Natural killer cell treated with Interleukin-12 subunit alpha and Interleukin-12 subunit beta and Interleukin-15 and Interleukin-18, amount 100 ng/mL, for 72 hours (primary cell): ENCODE data around the gene POLN. TPM values are rescaled to one million over a fixed set of nuclear protein-coding genes. Genes with fewer than 3 reads are reported as not detected.
"Not testable (repeated sequence)": the region's sequence is repeated elsewhere in the genome, so short reads cannot be mapped to it uniquely, and the experiment has no call there.

Experiments
- ATAC-seq, 2 donors: fragments of 150-1000 bp; cut with Tn5 transposase in 1 of 2; sonication (Bioruptor Pico), chemical (Tn5 transposase) in 1 of 2; 2 replicates each; pipeline ENCODE4 v1.10.0; 2021
- DNase-seq: peaks from one replicate; pipeline ENCODE4 v3.0.0; 2022; ENCODE audit warnings: low spot score
- H3K27ac Mint-ChIP-seq, 2 donors: 1 replicate in 1 of 2; 2 replicates in 1 of 2; pipeline ENCODE4 v1.8.0; 2022; ENCODE audit warnings: mixed read lengths in 2 of 2, mild to moderate bottlenecking in 1 of 2, moderate library complexity in 1 of 2
- H3K27me3 Mint-ChIP-seq, 2 donors: 1 replicate in 1 of 2; 2 replicates in 1 of 2; pipeline ENCODE4 v1.8.0; 2022; ENCODE audit warnings: mixed read lengths in 2 of 2
- H3K36me3 Mint-ChIP-seq: one replicate; pipeline ENCODE4 v1.8.0; 2022; ENCODE audit warnings: mixed read lengths
- H3K4me1 Mint-ChIP-seq, 2 donors: 1 replicate in 1 of 2; 2 replicates in 1 of 2; pipeline ENCODE4 v1.8.0; 2022; ENCODE audit warnings: low read depth in 2 of 2, mixed read lengths in 2 of 2, mild to moderate bottlenecking in 1 of 2
- H3K4me3 Mint-ChIP-seq: one replicate; pipeline ENCODE4 v1.8.0; 2022; ENCODE audit warnings: mixed read lengths
- H3K9me3 Mint-ChIP-seq: 2 replicates; pipeline ENCODE4 v1.8.0; 2022; ENCODE audit warnings: mixed read lengths
- total RNA-seq, 2 donors: library from RNA; stranded (reverse); gene quantifications; one replicate each; pipeline ENCODE4 v1.2.3, GENCODE V29; 2022

Gene POLN
- total RNA-seq, 2 donors from 2014 or later = 3.8 to 6.1 TPM

DNA sequence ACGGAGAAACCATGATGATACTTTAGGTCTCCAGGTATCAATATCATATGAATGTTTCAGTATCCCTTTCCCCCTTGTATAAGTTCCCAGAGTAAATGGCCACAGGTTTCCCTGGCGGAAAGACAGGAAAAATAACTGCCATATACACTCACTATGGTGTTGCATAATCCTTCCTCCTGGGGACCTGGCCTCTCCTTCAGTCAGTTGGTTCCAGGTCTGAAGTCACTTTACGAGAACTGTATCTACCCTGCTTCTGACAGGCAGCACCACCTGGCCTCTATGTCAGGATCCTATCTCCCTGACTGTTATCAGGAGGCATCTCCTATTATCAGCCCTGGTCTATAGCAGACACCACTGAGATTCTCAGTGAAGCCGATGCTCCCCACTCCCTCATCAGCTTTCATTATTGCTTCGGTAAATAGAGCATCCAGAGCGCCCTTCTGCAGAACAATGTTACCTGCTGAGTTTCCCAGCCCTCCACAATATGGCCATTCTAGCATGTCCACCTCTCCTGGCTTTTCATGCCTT is 22.6 kb downstream of the POLN start:
- no peak for ATAC-seq
- peaks cover 0 to 5% of the 10 kb centered on the region in 2 donors for H3K4me1 Mint-ChIP-seq
- no peaks in the 10 kb centered on the region for H3K9me3 Mint-ChIP-seq
- peaks cover 0 to 3% of the 10 kb centered on the region in 2 donors for H3K27me3 Mint-ChIP-seq
- no peak for DNase-seq
- H3K27ac Mint-ChIP-seq = no peak overlapping the region
- no peaks in the 10 kb centered on the region for H3K36me3 Mint-ChIP-seq
- H3K4me3 Mint-ChIP-seq = no peak overlapping the region

DNA sequence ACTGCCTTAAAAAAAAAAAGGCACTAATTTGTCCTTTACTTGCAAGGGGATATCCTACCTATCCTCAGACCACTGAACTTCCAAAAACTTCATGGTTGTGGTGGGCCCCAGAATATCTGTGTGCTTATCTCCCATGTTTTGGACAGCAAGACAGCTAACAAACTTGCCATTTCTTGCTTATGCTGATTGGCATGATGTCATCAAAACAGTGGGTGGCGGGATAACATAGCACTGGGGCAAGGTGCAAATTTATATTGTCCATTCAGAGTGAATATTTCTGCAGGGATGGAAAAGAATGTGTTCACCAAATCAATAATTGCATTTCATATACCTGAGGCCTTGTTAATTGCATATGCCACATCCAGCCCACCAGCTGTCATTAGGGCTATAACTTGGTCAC is 23.5 kb downstream of the POLN start:
- Mint-ChIP-seq H3K36me3 (no peaks in the 10 kb centered on the region), H3K4me3 (no peak overlapping the region), H3K4me1 (peaks cover 0 to 5% of the 10 kb centered on the region in 2 donors), H3K27me3 (peaks cover 0 to 3% of the 10 kb centered on the region in 2 donors), H3K27ac (no peak overlapping the region), H3K9me3 (no peaks in the 10 kb centered on the region)
- no peak for DNase-seq
- no peak for ATAC-seq

DNA sequence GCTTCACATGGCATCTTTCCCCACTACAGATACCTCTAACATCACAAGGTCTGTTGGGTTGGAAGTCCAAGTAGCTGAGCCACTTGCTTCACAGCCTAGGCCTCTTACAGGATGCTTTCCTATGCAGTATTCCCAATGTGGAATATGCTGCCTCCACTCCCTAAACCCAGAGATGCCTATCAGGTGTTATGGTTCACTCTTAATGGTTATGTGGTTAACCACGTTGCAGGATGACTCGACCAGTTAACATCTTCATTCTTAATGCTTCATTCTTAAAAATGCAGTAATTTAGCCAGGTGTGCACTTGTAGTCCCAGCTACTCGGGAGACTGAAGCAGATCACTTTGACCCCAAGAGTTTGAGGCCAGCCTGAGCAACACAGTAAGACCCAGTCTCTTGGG is 24.2 kb downstream of the POLN start:
- ATAC-seq = no peak
- H3K4me3 Mint-ChIP-seq = no peak overlapping the region
- H3K36me3 Mint-ChIP-seq = no peaks in the 10 kb centered on the region
- no peaks in the 10 kb centered on the region for H3K9me3 Mint-ChIP-seq
- H3K4me1 Mint-ChIP-seq = peaks cover 0 to 5% of the 10 kb centered on the region in 2 donors
- no peak overlapping the region for H3K27ac Mint-ChIP-seq
- DNase-seq = no peak
- H3K27me3 Mint-ChIP-seq = peaks cover 0 to 3% of the 10 kb centered on the region in 2 donors

DNA sequence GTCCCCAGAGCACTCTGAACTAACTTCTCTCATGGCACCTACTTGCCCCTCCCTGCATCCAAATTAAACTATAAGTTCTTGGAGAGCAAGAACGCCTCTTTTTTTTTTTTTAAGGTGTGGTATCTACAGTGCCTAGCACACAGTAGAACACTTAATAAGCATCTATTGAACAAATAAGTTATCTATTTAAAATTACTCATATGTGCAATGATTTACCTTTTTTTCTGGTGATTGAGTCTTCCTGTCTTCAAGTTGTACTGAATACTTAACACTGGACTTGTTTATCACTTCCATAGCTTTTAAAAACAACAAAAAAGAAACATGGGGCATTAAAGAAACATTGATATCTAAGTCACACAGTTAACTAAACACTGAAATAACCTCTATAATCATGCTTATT is 29.1 kb downstream of the POLN start:
- H3K27ac Mint-ChIP-seq = no peak overlapping the region

DNA sequence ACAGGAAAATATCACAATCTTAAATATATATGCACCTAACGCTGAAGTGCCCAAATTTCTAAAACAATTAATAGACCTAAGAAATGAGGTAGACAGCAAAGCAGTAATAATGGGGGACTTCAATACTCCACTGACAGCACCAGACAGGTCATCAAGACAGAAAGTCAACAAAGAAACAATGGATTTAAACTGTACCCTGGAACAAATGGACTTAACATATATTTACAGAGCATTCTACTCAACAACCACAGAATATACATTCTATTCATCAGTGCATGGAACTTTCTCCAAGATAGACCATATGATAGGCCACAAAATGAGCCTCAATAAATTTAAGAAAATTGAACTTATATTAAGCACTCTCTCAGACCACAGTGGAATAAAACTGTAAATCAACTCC is 39.1 kb downstream of the POLN start:
- H3K36me3 Mint-ChIP-seq, H3K27me3 Mint-ChIP-seq, ATAC-seq, H3K4me3 Mint-ChIP-seq, H3K27ac Mint-ChIP-seq, DNase-seq, H3K4me1 Mint-ChIP-seq, H3K9me3 Mint-ChIP-seq: not testable (repeated sequence)

More for the DNA sequence above, 29.1 kb downstream of the POLN start:
- Mint-ChIP-seq H3K36me3 (no peaks in the 10 kb centered on the region), H3K9me3 (no peaks in the 10 kb centered on the region), H3K27me3 (peaks cover 0 to 3% of the 10 kb centered on the region in 2 donors), H3K4me1 (no peaks in the 10 kb centered on the region), H3K4me3 (no peak overlapping the region)
- DNase-seq (no peak), ATAC-seq (no peak)

DNA sequence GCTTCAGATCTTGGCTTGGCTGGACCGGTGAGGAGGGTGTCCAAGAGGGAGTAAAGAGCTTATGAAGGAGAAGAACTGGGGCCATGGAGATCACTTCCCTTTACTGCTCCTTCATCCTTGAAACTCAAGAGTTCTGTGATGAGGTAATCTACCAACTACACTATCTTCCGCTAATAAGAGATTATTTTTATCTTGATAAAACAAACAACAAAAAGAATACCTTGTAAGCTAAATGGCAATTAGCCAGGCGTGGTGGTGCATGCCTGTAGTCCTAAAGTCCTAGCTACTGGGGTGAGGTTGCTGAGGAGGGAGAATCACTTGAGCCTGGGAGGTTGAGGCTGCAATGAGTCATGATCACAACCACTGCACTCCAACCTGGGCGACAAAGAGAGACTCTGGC is 47.4 kb downstream of the POLN start:
- no peak overlapping the region for H3K27ac Mint-ChIP-seq
- no peaks in the 10 kb centered on the region for H3K27me3 Mint-ChIP-seq
- peaks cover 0 to 2% of the 10 kb centered on the region in 2 donors for H3K4me1 Mint-ChIP-seq
- no peaks in the 10 kb centered on the region for H3K36me3 Mint-ChIP-seq
- ATAC-seq = no peak
- H3K4me3 Mint-ChIP-seq = no peak overlapping the region
- no peaks in the 10 kb centered on the region for H3K9me3 Mint-ChIP-seq
- no peak for DNase-seq

DNA sequence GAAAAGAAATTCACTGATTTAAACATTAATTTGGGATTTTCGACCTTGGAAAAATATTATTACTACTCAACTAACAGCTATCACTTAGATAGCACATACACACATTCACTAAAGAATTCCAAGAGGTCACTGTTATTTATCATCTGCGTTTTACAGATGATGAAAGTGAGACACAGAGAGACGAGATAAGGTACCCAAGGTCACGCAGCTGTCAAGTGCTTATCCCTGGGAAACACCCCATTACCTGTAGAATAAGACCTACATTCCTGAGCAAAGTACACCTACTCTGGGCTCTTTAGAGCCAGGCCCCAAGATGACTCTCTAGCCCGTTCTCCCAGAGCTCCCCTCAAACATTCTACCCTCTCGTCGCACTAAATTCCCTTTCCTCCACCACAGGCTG is 48.6 kb downstream of the POLN start:
- H3K4me3 Mint-ChIP-seq = no peak overlapping the region
- H3K27me3 Mint-ChIP-seq = no peaks in the 10 kb centered on the region
- no peaks in the 10 kb centered on the region for H3K9me3 Mint-ChIP-seq
- H3K36me3 Mint-ChIP-seq = no peaks in the 10 kb centered on the region
- H3K27ac Mint-ChIP-seq = no peak overlapping the region
- ATAC-seq (no peak), DNase-seq (no peak)
- peaks cover 0 to 2% of the 10 kb centered on the region in 2 donors for H3K4me1 Mint-ChIP-seq

DNA sequence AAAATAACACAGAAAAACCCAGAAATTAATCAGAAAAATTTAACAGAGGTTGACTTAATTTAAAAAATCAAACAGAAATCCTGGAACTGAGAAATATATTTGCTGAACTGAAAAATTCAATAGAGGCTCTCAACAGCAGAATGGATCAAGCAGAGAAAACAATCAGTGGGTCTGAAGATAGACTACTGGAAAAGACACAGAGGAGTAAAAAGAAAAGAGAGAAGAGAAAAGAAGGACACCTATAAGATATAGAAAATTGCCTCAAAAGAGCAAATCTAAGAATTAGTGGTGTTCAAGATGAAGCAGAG is 55.1 kb downstream of the POLN start:
- Mint-ChIP-seq H3K9me3 (peaks cover 8% of the 10 kb centered on the region), H3K36me3 (peaks cover 17% of the 10 kb centered on the region), H3K27me3 (no peaks in the 10 kb centered on the region), H3K4me1 (peaks cover 6 to 8% of the 10 kb centered on the region in 2 donors), H3K4me3 (no peak overlapping the region), H3K27ac (no peak overlapping the region)
- ATAC-seq = no peak
- no peak for DNase-seq

DNA sequence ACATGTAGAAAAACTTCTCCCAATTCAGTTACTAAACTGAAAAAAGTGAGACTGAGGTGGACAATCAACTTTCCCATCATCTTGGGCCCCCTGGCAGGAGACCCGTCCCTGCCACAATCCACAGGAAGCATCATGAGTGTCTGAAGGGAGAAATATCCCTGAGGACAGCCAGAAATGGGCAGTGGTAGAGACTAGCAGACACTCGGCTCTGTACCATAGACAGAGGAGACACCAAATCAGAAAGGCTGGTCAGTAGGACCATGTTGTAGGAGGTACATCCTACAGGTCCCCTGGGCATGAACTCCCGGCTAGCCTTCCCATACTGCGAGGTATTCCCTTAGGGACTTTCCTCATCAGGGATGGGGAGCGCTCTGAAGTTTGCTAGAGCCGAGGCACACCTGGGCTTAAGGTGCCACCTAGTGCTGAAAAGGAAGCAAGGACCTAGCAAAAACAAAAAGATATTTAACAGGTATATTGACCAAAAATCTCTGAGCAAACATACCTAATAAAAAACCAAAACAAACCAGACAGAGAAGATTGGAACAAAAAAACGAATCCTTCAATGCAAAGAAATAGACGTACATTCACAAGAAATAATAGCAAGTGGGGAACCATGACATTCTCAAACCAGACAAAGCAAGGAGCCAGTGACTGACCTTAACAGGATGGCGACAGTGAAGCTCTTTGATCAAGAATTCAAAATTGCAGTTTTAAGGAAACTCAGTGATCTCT is 55.6 kb downstream of the POLN start:
- H3K4me3 Mint-ChIP-seq = no peak overlapping the region
- no peak overlapping the region for H3K27ac Mint-ChIP-seq
- no peaks in the 10 kb centered on the region for H3K27me3 Mint-ChIP-seq
- H3K36me3 Mint-ChIP-seq = peaks cover 17% of the 10 kb centered on the region
- no peak for ATAC-seq
- H3K4me1 Mint-ChIP-seq = peaks cover 6 to 8% of the 10 kb centered on the region in 2 donors
- DNase-seq = no peak
- peaks cover 8% of the 10 kb centered on the region for H3K9me3 Mint-ChIP-seq

DNA sequence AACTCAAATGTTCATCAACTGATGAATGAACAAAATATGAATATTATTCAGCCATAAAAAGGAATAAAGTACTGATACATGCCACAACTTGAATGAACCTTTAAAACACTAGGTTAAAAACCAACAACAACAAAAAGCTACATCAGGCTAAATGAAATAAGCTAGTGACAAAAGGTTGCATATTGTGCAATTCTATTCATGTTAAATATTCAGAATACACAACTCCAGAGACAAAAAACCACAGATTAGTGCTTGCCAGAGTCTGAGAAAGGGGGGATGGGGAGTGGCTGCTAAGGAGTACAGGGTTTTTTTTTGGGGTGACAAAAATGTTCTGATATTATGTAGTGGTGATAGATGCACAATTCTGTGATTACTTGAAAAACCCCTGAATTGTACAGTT is 58.5 kb downstream of the POLN start:
- no peaks in the 10 kb centered on the region for H3K27me3 Mint-ChIP-seq
- no peak overlapping the region for H3K4me3 Mint-ChIP-seq
- peaks cover 8% of the 10 kb centered on the region for H3K9me3 Mint-ChIP-seq
- no peak overlapping the region for H3K27ac Mint-ChIP-seq
- ATAC-seq (no peak), DNase-seq (no peak)
- peaks cover 6 to 8% of the 10 kb centered on the region in 2 donors for H3K4me1 Mint-ChIP-seq
- peaks cover 17% of the 10 kb centered on the region for H3K36me3 Mint-ChIP-seq

DNA sequence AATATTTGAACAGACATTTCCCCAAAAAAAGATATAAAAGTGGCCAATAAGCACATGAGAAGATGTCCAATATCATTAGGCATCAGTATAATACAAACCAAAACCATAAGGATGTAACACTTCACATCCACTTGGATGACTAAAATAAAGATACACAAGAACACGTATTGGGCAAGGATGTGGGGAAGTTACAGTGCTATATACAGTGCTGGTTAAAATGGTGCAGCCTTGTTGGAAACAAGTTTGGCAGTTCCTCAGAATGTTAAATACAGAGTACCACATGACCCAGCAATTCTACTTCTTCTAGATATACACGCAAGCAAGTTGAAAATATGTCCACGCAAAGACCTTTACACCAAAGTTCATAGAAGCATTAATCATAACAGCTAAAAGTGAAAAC is 58.9 kb downstream of the POLN start:
- Mint-ChIP-seq H3K27me3 (no peaks in the 10 kb centered on the region), H3K4me1 (peaks cover 6 to 8% of the 10 kb centered on the region in 2 donors), H3K4me3 (no peak overlapping the region), H3K9me3 (peaks cover 8% of the 10 kb centered on the region), H3K27ac (no peak overlapping the region), H3K36me3 (peaks cover 17% of the 10 kb centered on the region)
- DNase-seq = no peak
- ATAC-seq = peak in 1 of 2 donors; percentile 80

DNA sequence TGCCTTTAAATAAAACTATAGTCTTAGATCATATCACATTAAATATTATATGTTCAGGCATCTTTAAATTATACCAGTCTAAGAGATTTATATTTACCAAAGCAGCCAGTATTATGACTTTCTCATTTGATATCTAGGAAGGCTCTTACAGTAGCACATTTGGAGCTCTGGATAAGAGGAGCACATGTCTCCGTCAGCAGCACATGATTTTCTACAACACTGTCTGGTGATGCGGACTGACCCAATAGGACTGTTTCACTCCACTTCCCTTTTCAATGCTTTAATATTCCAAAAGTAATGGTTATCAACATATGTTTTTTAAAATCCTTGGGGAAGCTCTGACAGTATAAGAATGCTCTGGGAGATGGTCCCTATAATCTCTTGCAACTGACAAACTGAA is 61.5 kb downstream of the POLN start:
- Mint-ChIP-seq H3K4me1 (peaks cover 6 to 8% of the 10 kb centered on the region in 2 donors), H3K27me3 (no peaks in the 10 kb centered on the region), H3K4me3 (no peak overlapping the region), H3K9me3 (no peaks in the 10 kb centered on the region), H3K36me3 (no peaks in the 10 kb centered on the region), H3K27ac (no peak overlapping the region)
- ATAC-seq = no peak
- DNase-seq = no peak

DNA sequence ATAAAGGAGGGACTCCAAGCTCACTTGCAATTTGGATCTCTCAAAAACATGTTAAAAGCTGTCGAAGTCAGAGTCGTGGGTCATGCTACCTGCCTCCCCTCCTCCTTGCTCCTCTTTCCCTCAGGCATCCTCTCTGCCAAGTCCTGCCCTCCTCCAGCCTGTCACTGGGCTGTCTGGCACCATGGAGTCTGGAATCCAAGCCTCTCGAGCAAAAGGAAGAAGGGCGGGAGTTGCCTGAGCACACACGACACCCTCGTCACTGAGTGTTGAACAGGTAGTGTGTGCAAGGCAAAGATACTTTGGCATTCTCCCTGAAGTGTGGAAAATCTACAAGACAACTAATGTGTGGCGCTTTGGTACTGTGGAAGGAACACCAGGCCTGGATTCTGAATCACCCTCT is 62.2 kb downstream of the POLN start:
- Mint-ChIP-seq H3K4me3 (no peak overlapping the region), H3K36me3 (no peaks in the 10 kb centered on the region), H3K4me1 (peaks cover 6 to 8% of the 10 kb centered on the region in 2 donors), H3K27me3 (no peaks in the 10 kb centered on the region), H3K9me3 (no peaks in the 10 kb centered on the region), H3K27ac (no peak overlapping the region)
- no peak for ATAC-seq
- no peak for DNase-seq

DNA sequence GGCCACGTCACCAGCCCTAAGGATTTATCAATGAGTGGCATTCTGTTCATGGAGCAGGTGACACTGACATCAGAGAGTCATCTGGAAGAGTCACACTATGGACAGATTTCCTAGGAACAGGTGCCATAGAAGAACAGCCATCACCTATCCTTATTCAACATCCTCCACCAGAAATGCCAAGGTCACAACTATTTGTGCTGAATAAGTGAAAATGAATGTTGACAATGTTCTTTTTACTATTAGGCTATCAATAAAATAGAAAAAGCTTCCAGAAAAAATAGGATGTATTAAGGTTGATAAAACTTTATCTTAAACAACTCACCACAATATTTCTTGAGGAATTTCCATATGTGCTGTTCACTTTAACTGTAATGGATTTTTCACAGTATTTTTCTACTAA is 62.9 kb downstream of the POLN start:
- no peaks in the 10 kb centered on the region for H3K36me3 Mint-ChIP-seq
- no peaks in the 10 kb centered on the region for H3K9me3 Mint-ChIP-seq
- H3K27ac Mint-ChIP-seq = no peak overlapping the region
- DNase-seq (no peak), ATAC-seq (no peak)
- H3K27me3 Mint-ChIP-seq = no peaks in the 10 kb centered on the region
- no peak overlapping the region for H3K4me3 Mint-ChIP-seq
- H3K4me1 Mint-ChIP-seq = peaks cover 6 to 8% of the 10 kb centered on the region in 2 donors
